Hematopoietic multipotent progenitor cell treated with erythropoietin and hydrocortisone succinate and interleukin-3 and kit ligand, for 17 days (in vitro differentiated cells): ENCODE measurements around the gene CTSE.
A peak's percentile ranks its signal among the peaks of the same experiment; 100 is the strongest.

Source experiments
- DNase-seq: peaks from one replicate; pipeline ENCODE4 v3.0.0-alpha.2; 2015; ENCODE audit warnings: low spot score

The CTSE gene

GRCh38 chr1:205991237-205991636 is 32.5 kb downstream of the CTSE start:
- DNase-seq = no peak

GRCh38 chr1:205990226-205990625 is 33.5 kb downstream of the CTSE start:
- DNase-seq = no peak

GRCh38 chr1:205989786-205990185 is 33.9 kb downstream of the CTSE start:
- no peak for DNase-seq

- DNase-seq = no peak
These were observed 35.1 kb downstream of the CTSE start for GRCh38 chr1:205988585-205988995.

- no peak for DNase-seq
These were observed 36.8 kb downstream of the CTSE start for GRCh38 chr1:205986861-205987260.

- DNase-seq = no peak
These were observed 37.4 kb downstream of the CTSE start for GRCh38 chr1:205986292-205986691.

- no peak for DNase-seq
These were observed 38.2 kb downstream of the CTSE start for GRCh38 chr1:205985330-205986005.

GRCh38 chr1:205983925-205984725 is 39.6 kb downstream of the CTSE start:
- DNase-seq = peak; percentile 13

- DNase-seq = no peak
These were observed 42.4 kb downstream of the CTSE start for GRCh38 chr1:205981257-205981656.

- no peak for DNase-seq
These were observed 43.3 kb downstream of the CTSE start for GRCh38 chr1:205980237-205980870.

GRCh38 chr1:205979301-205979700 is 44.4 kb downstream of the CTSE start:
- no peak for DNase-seq

GRCh38 chr1:205978676-205979075 is 45.0 kb downstream of the CTSE start:
- no peak for DNase-seq

GRCh38 chr1:205977402-205978014 is 46.2 kb downstream of the CTSE start:
- peak; percentile 81 for DNase-seq

- no peak for DNase-seq
These were observed 46.8 kb downstream of the CTSE start for GRCh38 chr1:205976708-205977401.

- DNase-seq = no peak
These were observed 47.7 kb downstream of the CTSE start for GRCh38 chr1:205976036-205976435.

GRCh38 chr1:205975387-205975998 is 48.2 kb downstream of the CTSE start:
- DNase-seq = no peak

GRCh38 chr1:205974712-205975111 is 49.0 kb downstream of the CTSE start:
- no peak for DNase-seq

- no peak for DNase-seq
These were observed 50.1 kb downstream of the CTSE start for GRCh38 chr1:205973377-205974232.

GRCh38 chr1:205972491-205973168 is 51.1 kb downstream of the CTSE start:
- DNase-seq = no peak

- no peak for DNase-seq
These were observed 51.6 kb downstream of the CTSE start for GRCh38 chr1:205972081-205972480.
